ENCODE data around the gene UQCRQ. TPM values are rescaled to one million over a fixed set of nuclear protein-coding genes. Genes with fewer than 3 reads are reported as not detected.

Gene UQCRQ
- total and polyA plus RNA-seq, 2 of the 13 experiments (the other 11 are each of a cell fraction or from before 2014, with no cell fraction given), result 257 to 575 TPM

- TF ChIP-seq GMEB1 (CRISPR knock-in tag; IDR thresholded peaks at IDR 0.05; ENCODE audit: borderline replicate concordance) (0 out of 2 replicates have a peak, but pooled peaks have one; percentile 3), POLR2AphosphoS5 (IDR thresholded peaks at IDR 0.05; ENCODE audit: low read depth, low read length) (no peak), RELA (CRISPR knock-in tag; IDR thresholded peaks at IDR 0.05) (no peak), ZSCAN31 (CRISPR knock-in tag; IDR thresholded peaks at IDR 0.05; ENCODE audit: low read depth) (no peak), KAT2B (IDR thresholded peaks at IDR 0.05; ENCODE audit: borderline replicate concordance, low read depth, low read length) (no peak), KDM4B (CRISPR knock-in tag; IDR thresholded peaks at IDR 0.05) (peak; percentile 7; the same call in 1 of the 2 replicates), HMG20B (CRISPR knock-in tag; conservative IDR thresholded peaks at IDR 0.05) (no peak), CEBPB (IDR thresholded peaks at IDR 0.05; ENCODE audit: borderline replicate concordance, low read depth, low read length) (no peak), HIVEP1 (CRISPR knock-in tag; IDR thresholded peaks at IDR 0.05) (no peak), LCORL (IDR thresholded peaks at IDR 0.05) (no peak), LCORL (CRISPR knock-in tag; IDR thresholded peaks at IDR 0.05) (no peak), ZNF260 (CRISPR knock-in tag; IDR thresholded peaks at IDR 0.05; ENCODE audit: borderline replicate concordance, low read depth) (no peak), TGIF2 (CRISPR knock-in tag; IDR thresholded peaks at IDR 0.05) (no peak), CCDC6 (CRISPR knock-in tag; IDR thresholded peaks at IDR 0.05) (0 out of 2 replicates have a peak, but pooled peaks have one; percentile 38), YEATS4 (CRISPR knock-in tag; IDR thresholded peaks at IDR 0.05; ENCODE audit: borderline replicate concordance) (no peak), TCF7L2 (IDR thresholded peaks at IDR 0.05; ENCODE audit: low read depth, low read length) (no peak; the same call in 1 of the 2 replicates), ZFP36L1 (CRISPR knock-in tag; IDR thresholded peaks at IDR 0.05) (0 out of 2 replicates have a peak, but pooled peaks have one; percentile 10), ZNF550 (CRISPR knock-in tag; IDR thresholded peaks at IDR 0.05; ENCODE audit: borderline replicate concordance) (no peak)
- TF ChIP-seq, protein P1, sequence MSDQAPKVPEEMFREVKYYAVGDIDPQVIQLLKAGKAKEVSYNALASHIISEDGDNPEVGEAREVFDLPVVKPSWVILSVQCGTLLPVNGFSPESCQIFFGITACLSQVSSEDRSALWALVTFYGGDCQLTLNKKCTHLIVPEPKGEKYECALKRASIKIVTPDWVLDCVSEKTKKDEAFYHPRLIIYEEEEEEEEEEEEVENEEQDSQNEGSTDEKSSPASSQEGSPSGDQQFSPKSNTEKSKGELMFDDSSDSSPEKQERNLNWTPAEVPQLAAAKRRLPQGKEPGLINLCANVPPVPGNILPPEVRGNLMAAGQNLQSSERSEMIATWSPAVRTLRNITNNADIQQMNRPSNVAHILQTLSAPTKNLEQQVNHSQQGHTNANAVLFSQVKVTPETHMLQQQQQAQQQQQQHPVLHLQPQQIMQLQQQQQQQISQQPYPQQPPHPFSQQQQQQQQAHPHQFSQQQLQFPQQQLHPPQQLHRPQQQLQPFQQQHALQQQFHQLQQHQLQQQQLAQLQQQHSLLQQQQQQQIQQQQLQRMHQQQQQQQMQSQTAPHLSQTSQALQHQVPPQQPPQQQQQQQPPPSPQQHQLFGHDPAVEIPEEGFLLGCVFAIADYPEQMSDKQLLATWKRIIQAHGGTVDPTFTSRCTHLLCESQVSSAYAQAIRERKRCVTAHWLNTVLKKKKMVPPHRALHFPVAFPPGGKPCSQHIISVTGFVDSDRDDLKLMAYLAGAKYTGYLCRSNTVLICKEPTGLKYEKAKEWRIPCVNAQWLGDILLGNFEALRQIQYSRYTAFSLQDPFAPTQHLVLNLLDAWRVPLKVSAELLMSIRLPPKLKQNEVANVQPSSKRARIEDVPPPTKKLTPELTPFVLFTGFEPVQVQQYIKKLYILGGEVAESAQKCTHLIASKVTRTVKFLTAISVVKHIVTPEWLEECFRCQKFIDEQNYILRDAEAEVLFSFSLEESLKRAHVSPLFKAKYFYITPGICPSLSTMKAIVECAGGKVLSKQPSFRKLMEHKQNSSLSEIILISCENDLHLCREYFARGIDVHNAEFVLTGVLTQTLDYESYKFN (CRISPR knock-in tag; conservative IDR thresholded peaks at IDR 0.05), result no peak; the same call in 1 of the 2 replicates
- TF ChIP-seq, protein P2, sequence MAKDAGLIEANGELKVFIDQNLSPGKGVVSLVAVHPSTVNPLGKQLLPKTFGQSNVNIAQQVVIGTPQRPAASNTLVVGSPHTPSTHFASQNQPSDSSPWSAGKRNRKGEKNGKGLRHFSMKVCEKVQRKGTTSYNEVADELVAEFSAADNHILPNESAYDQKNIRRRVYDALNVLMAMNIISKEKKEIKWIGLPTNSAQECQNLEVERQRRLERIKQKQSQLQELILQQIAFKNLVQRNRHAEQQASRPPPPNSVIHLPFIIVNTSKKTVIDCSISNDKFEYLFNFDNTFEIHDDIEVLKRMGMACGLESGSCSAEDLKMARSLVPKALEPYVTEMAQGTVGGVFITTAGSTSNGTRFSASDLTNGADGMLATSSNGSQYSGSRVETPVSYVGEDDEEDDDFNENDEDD (CRISPR knock-in tag; IDR thresholded peaks at IDR 0.05; ENCODE audit: borderline replicate concordance), result no peak
- TF ChIP-seq, protein P3, sequence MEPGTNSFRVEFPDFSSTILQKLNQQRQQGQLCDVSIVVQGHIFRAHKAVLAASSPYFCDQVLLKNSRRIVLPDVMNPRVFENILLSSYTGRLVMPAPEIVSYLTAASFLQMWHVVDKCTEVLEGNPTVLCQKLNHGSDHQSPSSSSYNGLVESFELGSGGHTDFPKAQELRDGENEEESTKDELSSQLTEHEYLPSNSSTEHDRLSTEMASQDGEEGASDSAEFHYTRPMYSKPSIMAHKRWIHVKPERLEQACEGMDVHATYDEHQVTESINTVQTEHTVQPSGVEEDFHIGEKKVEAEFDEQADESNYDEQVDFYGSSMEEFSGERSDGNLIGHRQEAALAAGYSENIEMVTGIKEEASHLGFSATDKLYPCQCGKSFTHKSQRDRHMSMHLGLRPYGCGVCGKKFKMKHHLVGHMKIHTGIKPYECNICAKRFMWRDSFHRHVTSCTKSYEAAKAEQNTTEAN (CRISPR knock-in tag; conservative IDR thresholded peaks at IDR 0.05), result peak; percentile 2; the same call in 1 of the 2 replicates
- TF ChIP-seq, protein P4, sequence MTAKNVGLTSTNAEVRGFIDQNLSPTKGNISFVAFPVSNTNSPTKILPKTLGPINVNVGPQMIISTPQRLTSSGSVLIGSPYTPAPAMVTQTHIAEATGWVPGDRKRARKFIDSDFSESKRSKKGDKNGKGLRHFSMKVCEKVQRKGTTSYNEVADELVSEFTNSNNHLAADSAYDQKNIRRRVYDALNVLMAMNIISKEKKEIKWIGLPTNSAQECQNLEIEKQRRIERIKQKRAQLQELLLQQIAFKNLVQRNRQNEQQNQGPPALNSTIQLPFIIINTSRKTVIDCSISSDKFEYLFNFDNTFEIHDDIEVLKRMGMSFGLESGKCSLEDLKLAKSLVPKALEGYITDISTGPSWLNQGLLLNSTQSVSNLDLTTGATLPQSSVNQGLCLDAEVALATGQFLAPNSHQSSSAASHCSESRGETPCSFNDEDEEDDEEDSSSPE (CRISPR knock-in tag; IDR thresholded peaks at IDR 0.05), result no peak
Measured at GRCh38 chr5:132840313-132840712, 26.1 kb upstream of the UQCRQ start (continued).
